Caco-2 (cell line): ENCODE results near the gene MOB3C. TPM values are rescaled to one million over a fixed set of nuclear protein-coding genes. Genes with fewer than 3 reads are reported as not detected.

ENCODE experiments used
- BruUV-seq: library from RNA; stranded (reverse); fragments of 400-500 nt; replicated peaks from 2 replicates; lab custom pipeline; 2021; lab: Mats Ljungman, UMichigan
- CTCF ChIA-PET: fragments of 300-600 bp; sonication (Branson Sonifier 250); formaldehyde crosslinking; loops from one replicate; lab custom pipeline; 2022; ENCODE audit warnings: antibody characterized with exemption; lab: Charles Lee
- POLR2A ChIA-PET: fragments of 300-600 bp; sonication (Branson Sonifier 250); formaldehyde crosslinking; loops from one replicate; lab custom pipeline; 2022; ENCODE audit warnings: antibody characterized with exemption; lab: Charles Lee
- DNase-seq, 2 experiments: peaks; one replicate each; pipeline versions ENCODE4 v3.0.0 to v3.0.0-alpha.2; 2020 to 2022
- H3K27me3 ChIP-seq: replicated peaks from 2 replicates; pipeline ENCODE4 v1.6.0; 2011; ENCODE audit warnings: low read length; ENCODE audit not compliant: control insufficient read depth, insufficient read depth
- H3K36me3 ChIP-seq: 2 replicates; pipeline ENCODE4 v1.5.1; 2011; ENCODE audit warnings: low read length; ENCODE audit not compliant: control insufficient read depth, insufficient read depth
- H3K4me1 ChIP-seq: fragments of 250-450 bp; sonication (Bioruptor Pico); 2 replicates; pipeline ENCODE4 v1.5.1; 2020; ENCODE audit warnings: mild to moderate bottlenecking
- H3K4me3 ChIP-seq: 2 replicates; pipeline ENCODE4 v1.5.1; 2011; ENCODE audit warnings: low read depth, mild to moderate bottlenecking, control low read depth, low read length
- H3K9me3 ChIP-seq: fragments of 250-450 bp; sonication (Bioruptor Pico); 2 replicates; pipeline ENCODE4 v1.5.1; 2020; ENCODE audit warnings: mild to moderate bottlenecking, moderate library complexity
- H3K27ac Mint-ChIP-seq: one replicate; pipeline ENCODE4 v1.8.0; 2022; ENCODE audit warnings: mixed read lengths; ENCODE audit not compliant: unreplicated experiment
- H3K27me3 Mint-ChIP-seq: one replicate; pipeline ENCODE4 v1.8.0; 2022; ENCODE audit warnings: mixed read lengths; ENCODE audit not compliant: insufficient read depth, unreplicated experiment
- H3K36me3 Mint-ChIP-seq: one replicate; pipeline ENCODE4 v1.8.0; 2022; ENCODE audit warnings: mild to moderate bottlenecking, mixed read lengths; ENCODE audit not compliant: insufficient read depth, unreplicated experiment
- H3K4me1 Mint-ChIP-seq: one replicate; pipeline ENCODE4 v1.8.0; 2022; ENCODE audit warnings: low read depth, mixed read lengths; ENCODE audit not compliant: unreplicated experiment
- H3K4me3 Mint-ChIP-seq: one replicate; pipeline ENCODE4 v1.8.0; 2022; ENCODE audit warnings: mild to moderate bottlenecking, moderate library complexity, mixed read lengths; ENCODE audit not compliant: unreplicated experiment
- H3K9me3 Mint-ChIP-seq: one replicate; pipeline ENCODE4 v1.8.0; 2022; ENCODE audit warnings: mixed read lengths; ENCODE audit not compliant: unreplicated experiment
- CTCF ChIP-seq, 2 experiments: fragments of 200-600 bp in 1 of 2; IDR thresholded peaks; 1 replicate in 1 of 2; 2 replicates in 1 of 2; pipeline versions ENCODE4 v1.5.1 to v1.8.0; 2011 to 2022; ENCODE audit warnings: antibody characterized with exemption in 1 of 2, control low read depth in 1 of 2, inconsistent platforms in 1 of 2, low read depth in 1 of 2, low read length in 1 of 2, mild to moderate bottlenecking in 1 of 2, moderate library complexity in 1 of 2; ENCODE audit not compliant: insufficient read depth in 1 of 2, severe bottlenecking in 1 of 2, unreplicated experiment in 1 of 2
- intact Hi-C: fragments of 100-400 bp; cut with micrococcal nuclease; formaldehyde crosslinking; loops from one replicate; pipeline ENCODE4 v1.10.0; 2022; ENCODE audit not compliant: unreplicated experiment
- total RNA-seq: library from RNA; stranded (reverse); gene quantifications from 2 replicates; pipeline ENCODE4 v1.2.3, GENCODE V29; 2022

The MOB3C gene
- total RNA-seq, 1 experiment from 2014 or later = 1.6 TPM

DNA sequence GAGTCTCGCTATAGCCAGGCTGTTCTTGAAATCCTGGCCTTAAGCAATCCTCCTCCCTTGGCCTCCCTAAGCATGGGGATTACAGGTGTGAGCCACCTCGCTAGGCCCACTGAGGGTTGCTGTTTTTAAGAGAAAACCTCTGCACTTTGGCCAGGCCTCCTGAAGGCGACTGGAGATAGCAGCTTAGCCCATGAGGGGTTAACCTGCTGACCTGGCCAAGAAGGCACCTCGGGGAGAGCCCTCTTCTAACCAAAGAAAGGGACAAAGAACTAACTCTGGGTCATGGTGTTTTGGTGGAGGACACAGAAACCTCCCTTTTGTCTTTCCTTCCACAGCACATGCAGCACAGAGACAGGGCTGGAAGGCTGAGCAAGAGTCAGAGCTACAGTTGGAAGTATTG lies 47.5 kb downstream of the MOB3C start:
- CTCF ChIA-PET = no interaction called here
- Histone ChIP-seq H3K36me3 (no peaks in the 10 kb centered on the region), H3K27me3 (no peaks in the 10 kb centered on the region), H3K4me1 (no peaks in the 10 kb centered on the region), H3K4me3 (no peak overlapping the region), H3K9me3 (no peaks in the 10 kb centered on the region)
- no peaks in the 10 kb centered on the region for H3K36me3 Mint-ChIP-seq
- TF ChIP-seq CTCF (IDR thresholded peaks at IDR 0.05; ENCODE audit: insufficient read depth in 1 of 2, low read depth in 1 of 2, low read length in 1 of 2, severe bottlenecking in 1 of 2, unreplicated experiment in 1 of 2) = no peak
- no peak for DNase-seq
- POLR2A ChIA-PET = no interaction called here
- H3K4me3 Mint-ChIP-seq = no peak overlapping the region
- no peaks in the 10 kb centered on the region for H3K9me3 Mint-ChIP-seq
- BruUV-seq = no TSS peak
- no peaks in the 10 kb centered on the region for H3K27me3 Mint-ChIP-seq
- no peak overlapping the region for H3K27ac Mint-ChIP-seq
- intact Hi-C loops = no loop called here
- H3K4me1 Mint-ChIP-seq = no peaks in the 10 kb centered on the region

- BruUV-seq = no TSS peak
Measured at GRCh38 chr1:46568461-46568891, 48.1 kb downstream of the MOB3C start.

DNA sequence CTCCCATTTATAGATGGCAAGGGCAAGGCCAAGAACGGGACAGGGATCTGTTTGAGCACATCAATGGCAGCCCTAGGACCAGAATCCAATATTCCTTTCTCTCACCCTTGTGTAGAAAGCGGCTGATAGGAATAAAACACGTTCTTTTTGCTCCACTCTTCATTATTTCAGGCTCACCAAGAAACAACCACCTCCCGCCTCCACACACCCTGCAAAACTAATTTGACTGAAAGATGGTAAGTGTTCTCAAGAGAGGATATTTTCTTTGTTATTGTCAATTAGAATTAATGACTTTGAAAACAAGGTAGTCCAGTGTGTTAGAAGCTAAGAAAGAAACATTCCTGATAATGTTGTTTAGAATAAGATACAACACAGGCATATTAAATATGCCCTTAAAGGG lies 53.3 kb downstream of the MOB3C start:
- Mint-ChIP-seq H3K9me3 (no peaks in the 10 kb centered on the region), H3K4me3 (no peak overlapping the region), H3K36me3 (no peaks in the 10 kb centered on the region), H3K4me1 (no peaks in the 10 kb centered on the region), H3K27me3 (no peaks in the 10 kb centered on the region), H3K27ac (no peak overlapping the region)
- ChIA-PET POLR2A (no interaction called here), CTCF (no interaction called here)
- Histone ChIP-seq H3K4me1 (no peaks in the 10 kb centered on the region), H3K27me3 (no peaks in the 10 kb centered on the region), H3K4me3 (no peak overlapping the region), H3K36me3 (no peaks in the 10 kb centered on the region), H3K9me3 (no peaks in the 10 kb centered on the region)
- intact Hi-C loops = no loop called here
- BruUV-seq = no TSS peak
- no peak for TF ChIP-seq CTCF (IDR thresholded peaks at IDR 0.05; ENCODE audit: insufficient read depth in 1 of 2, low read depth in 1 of 2, low read length in 1 of 2, severe bottlenecking in 1 of 2, unreplicated experiment in 1 of 2)
- DNase-seq = no peak

More at GRCh38 chr1:46568461-46568891, 48.1 kb downstream of the MOB3C start:
- POLR2A ChIA-PET = no interaction called here
- Mint-ChIP-seq H3K27ac (no peak overlapping the region), H3K4me1 (no peaks in the 10 kb centered on the region), H3K36me3 (no peaks in the 10 kb centered on the region), H3K4me3 (no peak overlapping the region), H3K27me3 (no peaks in the 10 kb centered on the region), H3K9me3 (no peaks in the 10 kb centered on the region)
- H3K27me3 ChIP-seq = no peaks in the 10 kb centered on the region
- TF ChIP-seq CTCF (IDR thresholded peaks at IDR 0.05; ENCODE audit: insufficient read depth in 1 of 2, low read depth in 1 of 2, low read length in 1 of 2, severe bottlenecking in 1 of 2, unreplicated experiment in 1 of 2) = no peak
- CTCF ChIA-PET = no interaction called here
- no peaks in the 10 kb centered on the region for H3K4me1 ChIP-seq
- DNase-seq = no peak
- no peaks in the 10 kb centered on the region for H3K9me3 ChIP-seq
- intact Hi-C loops = no loop called here
- H3K36me3 ChIP-seq = no peaks in the 10 kb centered on the region
- H3K4me3 ChIP-seq = no peak overlapping the region
